Neural progenitor cell (in vitro differentiated cells): ENCODE results near the gene SYT1. TPM values are rescaled to one million over a fixed set of nuclear protein-coding genes. Genes with fewer than 3 reads are reported as not detected.

Experiments used
- DNase-seq: peaks from one replicate; pipeline ENCODE4 v3.0.0-alpha.2; 2016; ENCODE audit warnings: low spot score
- H2AFZ ChIP-seq: fragments of 200-600 bp; sonication (generic); replicated peaks from 2 replicates; pipeline ENCODE4 v1.6.1; 2016; ENCODE audit warnings: antibody characterized with exemption
- H3F3A ChIP-seq: fragments of 200-600 bp; sonication (generic); 2 replicates; pipeline ENCODE4 v1.6.1; 2016; ENCODE audit warnings: antibody characterized with exemption, low read depth
- H3K27ac ChIP-seq: fragments of 200-600 bp; sonication (generic); 2 replicates; pipeline ENCODE4 v1.5.1; 2016; ENCODE audit warnings: mild to moderate bottlenecking
- H3K27me3 ChIP-seq: fragments of 200-600 bp; sonication (generic); 2 replicates; pipeline ENCODE4 v1.6.1; 2016; ENCODE audit warnings: mild to moderate bottlenecking, moderate library complexity
- H3K36me3 ChIP-seq: fragments of 200-600 bp; sonication (generic); 2 replicates; pipeline ENCODE4 v1.5.1; 2016
- H3K4me1 ChIP-seq: fragments of 200-600 bp; sonication (generic); 2 replicates; pipeline ENCODE4 v1.6.1; 2016; ENCODE audit warnings: mixed run types
- H3K4me2 ChIP-seq: fragments of 200-600 bp; sonication (generic); 2 replicates; pipeline ENCODE4 v1.6.1; 2016
- H3K4me3 ChIP-seq: fragments of 200-600 bp; sonication (generic); 2 replicates; pipeline ENCODE4 v1.5.1; 2016
- H3K79me2 ChIP-seq: fragments of 200-600 bp; sonication (generic); 2 replicates; pipeline ENCODE4 v1.6.1; 2016; ENCODE audit warnings: low read depth
- H3K9ac ChIP-seq: fragments of 200-600 bp; sonication (generic); 2 replicates; pipeline ENCODE4 v1.6.1; 2016
- H3K9me3 ChIP-seq: fragments of 200-600 bp; sonication (generic); 2 replicates; pipeline ENCODE4 v1.5.1; 2016; ENCODE audit warnings: low read depth
- H4K20me1 ChIP-seq: fragments of 200-600 bp; sonication (generic); 2 replicates; pipeline ENCODE4 v1.6.1; 2016; ENCODE audit warnings: low read depth
- H3K27ac Mint-ChIP-seq: 3 replicates; pipeline ENCODE4 v1.8.0; 2021; ENCODE audit warnings: mixed read lengths
- H3K27me3 Mint-ChIP-seq: 2 replicates; pipeline ENCODE4 v1.8.0; 2022; ENCODE audit warnings: low read depth, mild to moderate bottlenecking, inconsistent platforms, moderate library complexity, mixed read lengths; ENCODE audit not compliant: insufficient read depth
- H3K36me3 Mint-ChIP-seq: 3 replicates; pipeline ENCODE4 v1.8.0; 2021; ENCODE audit warnings: mixed read lengths
- H3K4me1 Mint-ChIP-seq: 3 replicates; pipeline ENCODE4 v1.8.0; 2021; ENCODE audit warnings: mixed read lengths
- H3K4me3 Mint-ChIP-seq: 3 replicates; pipeline ENCODE4 v1.8.0; 2021; ENCODE audit warnings: mild to moderate bottlenecking, moderate library complexity, mixed read lengths
- H3K9me3 Mint-ChIP-seq: 3 replicates; pipeline ENCODE4 v1.8.0; 2020; ENCODE audit warnings: mixed read lengths
- CTCF ChIP-seq: fragments of 200-600 bp; sonication (generic); IDR thresholded peaks from 2 replicates; pipeline ENCODE4 v1.5.1; 2017; ENCODE audit warnings: antibody characterized with exemption, mild to moderate bottlenecking
- EZH2 ChIP-seq: fragments of 200-600 bp; sonication (generic); IDR thresholded peaks from 2 replicates; pipeline ENCODE4 v1.6.1; 2017; ENCODE audit warnings: antibody characterized with exemption, mild to moderate bottlenecking, moderate library complexity
- EZH2phosphoT487 ChIP-seq: fragments of 200-600 bp; sonication (generic); IDR thresholded peaks from 2 replicates; pipeline ENCODE4 v1.6.1; 2017; ENCODE audit warnings: antibody characterized with exemption
- total RNA-seq: library from RNA; depleted of rRNA; stranded (reverse); fragments of >200 nt; gene quantifications from 2 replicates; pipeline ENCODE4 v1.2.3, GENCODE V29; 2015; ENCODE audit warnings: low replicate concordance

Gene SYT1
- total RNA-seq, 1 donor from 2014 or later: 36.9 TPM

DNA sequence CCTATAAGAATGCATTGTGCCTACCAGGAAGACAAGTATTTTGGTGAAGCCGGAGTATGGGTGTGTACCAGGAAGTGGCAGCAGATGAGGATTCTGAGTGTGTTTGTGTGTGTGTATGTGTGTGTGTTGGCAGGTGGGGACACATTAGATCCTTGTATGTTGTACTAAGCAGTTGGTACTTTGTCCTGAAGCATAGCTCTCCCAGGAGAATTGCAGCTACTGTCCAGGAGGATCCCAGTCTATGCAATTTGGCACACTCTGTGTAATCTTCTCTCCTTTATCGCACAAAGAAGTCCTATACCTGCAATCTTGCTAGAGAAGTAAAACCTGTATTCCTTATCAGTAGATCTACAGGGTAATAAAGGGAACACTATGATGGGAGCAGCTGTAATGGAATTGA, 549.7 kb downstream of the SYT1 start:
- peak overlapping the region; percentile 1 for H3K27ac Mint-ChIP-seq

GRCh38 chr12:79415321-79415720, 550.7 kb downstream of the SYT1 start:
- Histone ChIP-seq H3K79me2 (no peaks in the 10 kb centered on the region), H3K9ac (no peak overlapping the region), H3K4me2 (no peak overlapping the region), H4K20me1 (no peaks in the 10 kb centered on the region), H3K4me3 (no peak overlapping the region), H3K9me3 (no peaks in the 10 kb centered on the region), H3K36me3 (no peaks in the 10 kb centered on the region), H2AFZ (no peak overlapping the region), H3K27me3 (no peaks in the 10 kb centered on the region), H3K4me1 (peaks cover 7% of the 10 kb centered on the region), H3K27ac (no peak overlapping the region), H3F3A (no peaks in the 10 kb centered on the region)
- DNase-seq: no peak
- H3K27me3 Mint-ChIP-seq: no peaks in the 10 kb centered on the region
- H3K27ac Mint-ChIP-seq: no peak overlapping the region
- H3K4me1 Mint-ChIP-seq: peaks cover 3% of the 10 kb centered on the region
- H3K9me3 Mint-ChIP-seq: no peaks in the 10 kb centered on the region
- H3K4me3 Mint-ChIP-seq: no peak overlapping the region
- TF ChIP-seq EZH2: no peak
- no peak for TF ChIP-seq EZH2phosphoT487
- TF ChIP-seq CTCF: no peak
- no peaks in the 10 kb centered on the region for H3K36me3 Mint-ChIP-seq

More for the DNA sequence above, 549.7 kb downstream of the SYT1 start:
- Histone ChIP-seq H3K4me1 (peaks cover 6% of the 10 kb centered on the region), H3K27ac (no peak overlapping the region), H3K9ac (no peak overlapping the region), H3K4me3 (no peak overlapping the region), H3K9me3 (no peaks in the 10 kb centered on the region), H4K20me1 (no peaks in the 10 kb centered on the region), H2AFZ (no peak overlapping the region), H3K4me2 (no peak overlapping the region), H3K79me2 (no peaks in the 10 kb centered on the region), H3F3A (no peaks in the 10 kb centered on the region), H3K36me3 (no peaks in the 10 kb centered on the region), H3K27me3 (no peaks in the 10 kb centered on the region)
- no peaks in the 10 kb centered on the region for H3K36me3 Mint-ChIP-seq
- peaks cover 11% of the 10 kb centered on the region for H3K4me1 Mint-ChIP-seq
- no peak overlapping the region for H3K4me3 Mint-ChIP-seq
- no peak for DNase-seq
- no peaks in the 10 kb centered on the region for H3K27me3 Mint-ChIP-seq
- H3K9me3 Mint-ChIP-seq: no peaks in the 10 kb centered on the region
- TF ChIP-seq CTCF: no peak
- no peak for TF ChIP-seq EZH2
- TF ChIP-seq EZH2phosphoT487: no peak

GRCh38 chr12:79415746-79416435, 551.3 kb downstream of the SYT1 start:
- Histone ChIP-seq H3K4me3 (no peak overlapping the region), H3K36me3 (no peaks in the 10 kb centered on the region), H4K20me1 (no peaks in the 10 kb centered on the region), H3K4me1 (peaks cover 13% of the 10 kb centered on the region), H3K9me3 (no peaks in the 10 kb centered on the region), H3F3A (no peaks in the 10 kb centered on the region), H3K9ac (no peak overlapping the region), H2AFZ (no peak overlapping the region), H3K27ac (no peak overlapping the region), H3K4me2 (no peak overlapping the region), H3K27me3 (no peaks in the 10 kb centered on the region), H3K79me2 (no peaks in the 10 kb centered on the region)
- no peak for DNase-seq
- no peak overlapping the region for H3K27ac Mint-ChIP-seq
- H3K9me3 Mint-ChIP-seq: no peaks in the 10 kb centered on the region
- peaks cover 6% of the 10 kb centered on the region for H3K4me1 Mint-ChIP-seq
- no peaks in the 10 kb centered on the region for H3K27me3 Mint-ChIP-seq
- no peaks in the 10 kb centered on the region for H3K36me3 Mint-ChIP-seq
- no peak overlapping the region for H3K4me3 Mint-ChIP-seq
- TF ChIP-seq CTCF: no peak
- TF ChIP-seq EZH2: no peak
- TF ChIP-seq EZH2phosphoT487: no peak
